ENCODE data around the gene PCDHA11.
"Not testable (repeated sequence)": the region's sequence is repeated elsewhere in the genome, so short reads cannot be mapped to it uniquely, and the experiment has no call there.

The PCDHA11 gene

DNA sequence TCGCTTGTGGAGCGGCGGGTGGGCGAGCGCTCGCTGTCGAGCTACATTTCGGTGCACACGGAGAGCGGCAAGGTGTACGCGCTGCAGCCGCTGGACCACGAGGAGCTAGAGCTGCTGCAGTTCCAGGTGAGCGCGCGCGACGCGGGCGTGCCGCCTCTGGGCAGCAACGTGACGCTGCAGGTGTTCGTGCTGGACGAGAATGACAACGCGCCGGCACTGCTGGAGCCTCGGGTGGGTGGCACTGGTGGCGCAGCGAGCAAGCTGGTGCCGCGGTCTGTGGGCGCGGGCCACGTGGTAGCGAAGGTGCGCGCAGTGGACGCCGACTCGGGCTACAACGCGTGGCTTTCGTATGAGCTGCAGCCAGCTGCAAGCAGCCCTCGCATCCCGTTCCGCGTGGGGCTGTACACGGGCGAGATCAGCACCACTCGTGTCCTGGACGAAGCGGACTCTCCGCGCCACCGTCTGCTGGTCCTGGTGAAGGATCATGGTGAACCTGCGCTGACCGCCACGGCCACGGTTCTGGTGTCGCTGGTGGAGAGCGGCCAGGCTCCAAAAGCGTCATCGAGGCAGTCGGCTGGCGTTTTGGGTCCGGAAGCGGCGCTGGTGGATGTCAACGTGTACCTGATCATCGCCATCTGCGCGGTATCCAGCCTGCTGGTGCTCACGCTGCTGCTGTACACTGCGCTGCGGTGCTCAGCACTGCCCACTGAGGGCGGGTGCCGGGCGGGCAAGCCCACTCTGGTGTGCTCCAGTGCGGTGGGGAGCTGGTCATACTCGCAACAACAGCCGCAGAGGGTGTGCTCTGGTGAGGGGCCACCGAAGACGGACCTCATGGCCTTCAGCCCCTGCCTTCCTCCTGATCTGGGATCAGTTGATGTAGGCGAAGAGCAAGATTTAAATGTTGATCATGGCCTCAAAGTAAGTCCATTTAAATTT lies 25.7 kb upstream of the PCDHA11 start:
- DNase-seq (ENCODE audit: low read depth): no peak
- no peak for TF ChIP-seq POLR2A (IDR thresholded peaks at IDR 0.05; ENCODE audit: extremely low read depth, insufficient read length)
- TF ChIP-seq, protein P1, sequence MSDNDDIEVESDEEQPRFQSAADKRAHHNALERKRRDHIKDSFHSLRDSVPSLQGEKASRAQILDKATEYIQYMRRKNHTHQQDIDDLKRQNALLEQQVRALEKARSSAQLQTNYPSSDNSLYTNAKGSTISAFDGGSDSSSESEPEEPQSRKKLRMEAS (IDR thresholded peaks at IDR 0.05; ENCODE audit: low read depth, low read length): no peak
- TF ChIP-seq, protein P2, sequence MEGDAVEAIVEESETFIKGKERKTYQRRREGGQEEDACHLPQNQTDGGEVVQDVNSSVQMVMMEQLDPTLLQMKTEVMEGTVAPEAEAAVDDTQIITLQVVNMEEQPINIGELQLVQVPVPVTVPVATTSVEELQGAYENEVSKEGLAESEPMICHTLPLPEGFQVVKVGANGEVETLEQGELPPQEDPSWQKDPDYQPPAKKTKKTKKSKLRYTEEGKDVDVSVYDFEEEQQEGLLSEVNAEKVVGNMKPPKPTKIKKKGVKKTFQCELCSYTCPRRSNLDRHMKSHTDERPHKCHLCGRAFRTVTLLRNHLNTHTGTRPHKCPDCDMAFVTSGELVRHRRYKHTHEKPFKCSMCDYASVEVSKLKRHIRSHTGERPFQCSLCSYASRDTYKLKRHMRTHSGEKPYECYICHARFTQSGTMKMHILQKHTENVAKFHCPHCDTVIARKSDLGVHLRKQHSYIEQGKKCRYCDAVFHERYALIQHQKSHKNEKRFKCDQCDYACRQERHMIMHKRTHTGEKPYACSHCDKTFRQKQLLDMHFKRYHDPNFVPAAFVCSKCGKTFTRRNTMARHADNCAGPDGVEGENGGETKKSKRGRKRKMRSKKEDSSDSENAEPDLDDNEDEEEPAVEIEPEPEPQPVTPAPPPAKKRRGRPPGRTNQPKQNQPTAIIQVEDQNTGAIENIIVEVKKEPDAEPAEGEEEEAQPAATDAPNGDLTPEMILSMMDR (IDR thresholded peaks at IDR 0.05; ENCODE audit: low read depth, low read length): no peak
- TF ChIP-seq MYC (IDR thresholded peaks at IDR 0.05; ENCODE audit: low read depth, low read length): no peak
- no peak overlapping the region for H3K4me3 ChIP-seq (ENCODE audit: low read depth, low read length)

DNA sequence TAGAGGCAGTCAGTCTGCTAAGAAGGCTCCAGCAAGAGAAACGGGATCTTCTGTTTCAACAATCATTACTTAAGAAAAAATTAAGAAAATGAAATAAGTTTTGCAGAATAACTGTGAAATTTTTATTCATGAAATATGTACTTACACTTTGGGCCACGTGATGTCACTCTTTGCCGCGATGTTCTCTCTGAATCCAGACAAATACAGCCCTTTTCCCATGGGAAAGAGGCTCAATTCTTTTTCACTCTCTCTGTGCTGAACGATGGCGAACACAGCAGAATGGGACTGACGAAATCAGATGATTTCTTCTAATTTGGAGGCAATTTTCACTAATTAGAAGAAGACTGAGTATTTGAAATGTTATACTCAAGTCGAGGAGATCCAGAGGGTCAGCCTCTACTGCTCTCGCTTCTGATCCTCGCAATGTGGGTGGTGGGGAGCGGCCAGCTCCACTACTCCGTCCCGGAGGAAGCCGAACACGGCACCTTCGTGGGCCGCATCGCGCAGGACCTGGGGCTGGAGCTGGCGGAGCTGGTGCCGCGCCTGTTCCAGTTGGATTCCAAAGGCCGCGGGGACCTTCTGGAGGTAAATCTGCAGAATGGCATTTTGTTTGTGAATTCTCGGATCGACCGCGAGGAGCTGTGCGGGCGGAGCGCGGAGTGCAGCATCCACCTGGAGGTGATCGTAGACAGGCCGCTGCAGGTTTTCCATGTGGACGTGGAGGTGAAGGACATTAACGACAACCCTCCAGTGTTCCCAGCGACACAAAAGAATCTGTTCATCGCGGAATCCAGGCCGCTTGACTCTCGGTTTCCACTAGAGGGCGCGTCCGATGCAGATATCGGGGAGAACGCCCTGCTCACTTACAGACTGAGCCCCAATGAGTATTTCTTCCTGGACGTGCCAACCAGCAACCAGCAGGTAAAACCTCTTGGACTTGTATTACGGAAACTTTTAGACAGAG lies 20.3 kb upstream of the PCDHA11 start, which contains the start of gene PCDHA9:
Gene PCDHA9, plus strand, starts transcription at position 244 of the 964 bp plus-strand sequence. Its CDS starts 114 bp downstream, at position 358.
- H3K4me3 ChIP-seq (ENCODE audit: low read depth, low read length): not testable (repeated sequence)

DNA sequence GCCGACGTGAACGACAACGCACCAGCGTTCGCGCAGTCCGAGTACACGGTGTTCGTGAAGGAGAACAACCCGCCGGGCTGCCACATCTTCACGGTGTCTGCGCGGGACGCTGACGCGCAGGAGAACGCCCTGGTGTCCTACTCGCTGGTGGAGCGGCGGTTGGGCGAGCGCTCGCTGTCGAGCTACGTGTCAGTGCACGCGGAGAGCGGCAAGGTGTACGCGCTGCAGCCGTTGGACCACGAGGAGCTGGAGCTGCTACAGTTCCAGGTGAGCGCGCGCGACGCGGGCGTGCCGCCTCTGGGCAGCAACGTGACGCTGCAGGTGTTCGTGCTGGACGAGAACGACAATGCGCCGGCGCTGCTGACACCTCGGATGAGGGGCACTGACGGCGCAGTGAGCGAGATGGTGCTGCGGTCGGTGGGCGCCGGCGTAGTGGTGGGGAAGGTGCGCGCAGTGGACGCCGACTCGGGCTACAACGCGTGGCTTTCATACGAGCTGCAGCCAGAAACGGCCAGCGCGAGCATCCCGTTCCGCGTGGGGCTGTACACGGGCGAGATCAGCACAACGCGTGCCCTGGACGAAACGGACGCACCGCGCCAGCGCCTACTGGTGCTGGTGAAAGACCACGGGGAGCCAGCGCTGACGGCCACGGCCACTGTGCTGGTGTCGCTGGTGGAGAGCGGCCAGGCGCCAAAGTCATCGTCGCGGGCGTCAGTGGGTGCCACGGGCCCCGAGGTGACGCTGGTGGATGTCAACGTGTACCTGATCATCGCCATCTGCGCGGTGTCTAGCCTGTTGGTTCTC lies 18.7 kb upstream of the PCDHA11 start:
- H3K4me3 ChIP-seq (ENCODE audit: low read depth, low read length); DNase-seq (ENCODE audit: low read depth): not testable (repeated sequence)

More for the DNA sequence above, 20.3 kb upstream of the PCDHA11 start, which contains the start of gene PCDHA9:
- DNase-seq (ENCODE audit: low read depth): not testable (repeated sequence)

DNA sequence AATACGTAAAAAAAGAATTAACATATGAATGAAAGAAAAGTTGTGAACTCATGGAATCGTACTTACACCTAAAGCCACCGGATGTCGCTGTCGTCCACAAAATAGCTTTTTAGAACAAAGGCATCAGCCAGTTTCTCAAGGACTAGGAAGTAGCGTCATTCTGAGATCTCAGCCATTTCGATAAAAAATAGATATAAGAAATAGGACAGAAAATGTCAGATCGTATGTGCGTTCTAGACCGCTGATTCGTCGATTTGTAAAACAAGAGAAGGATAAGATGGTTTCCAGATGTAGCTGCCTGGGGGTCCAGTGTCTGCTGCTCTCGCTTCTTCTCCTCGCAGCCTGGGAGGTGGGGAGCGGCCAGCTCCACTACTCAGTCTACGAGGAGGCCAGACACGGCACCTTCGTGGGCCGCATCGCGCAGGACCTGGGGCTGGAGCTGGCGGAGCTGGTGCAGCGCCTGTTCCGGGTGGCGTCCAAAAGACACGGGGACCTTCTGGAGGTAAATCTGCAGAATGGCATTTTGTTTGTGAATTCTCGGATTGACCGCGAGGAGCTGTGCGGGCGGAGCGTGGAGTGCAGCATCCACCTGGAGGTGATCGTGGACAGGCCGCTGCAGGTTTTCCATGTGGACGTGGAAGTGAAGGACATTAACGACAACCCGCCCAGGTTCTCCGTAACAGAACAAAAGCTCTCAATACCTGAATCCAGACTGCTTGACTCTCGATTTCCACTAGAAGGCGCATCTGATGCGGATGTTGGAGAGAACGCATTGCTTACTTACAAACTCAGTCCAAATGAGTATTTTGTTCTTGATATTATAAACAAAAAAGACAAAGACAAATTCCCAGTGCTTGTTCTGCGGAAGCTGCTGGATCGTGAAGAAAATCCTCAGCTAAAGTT lies 12.7 kb upstream of the PCDHA11 start, which contains the start of gene PCDHA10:
Gene PCDHA10, plus strand, starts transcription at position 126 of the 903 bp plus-strand sequence. Its CDS starts 152 bp downstream, at position 278.
- H3K4me3 ChIP-seq (ENCODE audit: low read depth, low read length): no peak within 1 kb of the TSS
- TF ChIP-seq, protein P2 (IDR thresholded peaks at IDR 0.05; ENCODE audit: low read depth, low read length): peak; percentile 16
- TF ChIP-seq MYC (IDR thresholded peaks at IDR 0.05; ENCODE audit: low read depth, low read length) (no peak), POLR2A (IDR thresholded peaks at IDR 0.05; ENCODE audit: extremely low read depth, insufficient read length) (no peak)
- TF ChIP-seq, protein P1 (IDR thresholded peaks at IDR 0.05; ENCODE audit: low read depth, low read length): no peak
- DNase-seq (ENCODE audit: low read depth): peak; percentile 52

DNA sequence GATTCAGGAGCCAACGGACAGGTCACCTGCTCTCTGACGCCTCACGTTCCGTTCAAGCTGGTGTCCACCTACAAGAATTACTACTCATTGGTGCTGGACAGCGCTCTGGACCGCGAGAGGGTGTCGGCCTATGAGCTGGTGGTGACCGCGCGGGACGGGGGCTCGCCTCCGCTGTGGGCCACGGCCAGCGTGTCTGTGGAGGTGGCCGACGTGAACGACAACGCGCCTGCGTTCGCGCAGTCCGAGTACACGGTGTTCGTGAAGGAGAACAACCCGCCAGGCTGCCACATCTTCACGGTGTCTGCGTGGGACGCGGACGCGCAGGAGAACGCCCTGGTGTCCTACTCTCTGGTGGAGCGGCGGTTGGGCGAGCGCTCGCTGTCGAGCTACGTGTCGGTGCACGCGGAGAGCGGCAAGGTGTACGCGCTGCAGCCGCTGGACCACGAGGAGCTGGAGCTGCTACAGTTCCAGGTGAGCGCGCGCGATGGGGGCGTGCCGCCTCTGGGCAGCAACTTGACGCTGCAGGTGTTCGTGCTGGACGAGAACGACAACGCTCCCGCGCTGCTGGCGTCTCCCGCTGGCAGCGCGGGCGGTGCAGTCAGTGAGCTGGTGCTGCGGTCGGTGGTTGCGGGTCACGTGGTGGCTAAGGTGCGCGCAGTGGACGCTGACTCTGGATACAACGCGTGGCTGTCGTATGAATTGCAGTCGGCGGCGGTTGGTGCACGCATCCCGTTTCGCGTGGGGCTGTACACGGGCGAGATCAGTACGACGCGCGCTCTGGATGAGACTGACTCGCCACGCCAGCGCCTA lies 11.4 kb upstream of the PCDHA11 start:
- DNase-seq (ENCODE audit: low read depth): no peak
- H3K4me3 ChIP-seq (ENCODE audit: low read depth, low read length): no peak overlapping the region
- no peak for TF ChIP-seq POLR2A (IDR thresholded peaks at IDR 0.05; ENCODE audit: extremely low read depth, insufficient read length)
- TF ChIP-seq, protein P1 (IDR thresholded peaks at IDR 0.05; ENCODE audit: low read depth, low read length): no peak
- no peak for TF ChIP-seq MYC (IDR thresholded peaks at IDR 0.05; ENCODE audit: low read depth, low read length)
- TF ChIP-seq, protein P2 (IDR thresholded peaks at IDR 0.05; ENCODE audit: low read depth, low read length): no peak

Data from NB4 (cell line).